Measurements from ENCODE around the gene CCSER1. TPM values are rescaled to one million over a fixed set of nuclear protein-coding genes. Genes with fewer than 3 reads are reported as not detected.
"Not testable (repeated sequence)": the region's sequence is repeated elsewhere in the genome, so short reads cannot be mapped to it uniquely, and the experiment has no call there.

The CCSER1 gene
- total RNA-seq, 1 donor from 2014 or later = 20.1 TPM

- Mint-ChIP-seq H3K4me3 (no peak overlapping the region), H3K36me3 (ENCODE audit: low read depth) (no peaks in the 10 kb centered on the region), H3K4me1 (no peaks in the 10 kb centered on the region), H3K9me3 (peaks cover 7% of the 10 kb centered on the region), H3K27ac (no peak overlapping the region), H3K27me3 (no peaks in the 10 kb centered on the region)
- intact Hi-C loops (cut with micrococcal nuclease) = no loop called here
- POLR2A ChIA-PET = no interaction called here
- ATAC-seq (ENCODE audit: low read depth) = no peak
- CTCF ChIA-PET = no interaction called here
- no peak for TF ChIP-seq CTCF (IDR thresholded peaks at IDR 0.05)
- no peak for DNase-seq
Observed at GRCh38 chr4:91454111-91454510, 1326.9 kb downstream of the CCSER1 start.

- CTCF ChIA-PET; DNase-seq; H3K4me3 Mint-ChIP-seq; POLR2A ChIA-PET; H3K27me3 Mint-ChIP-seq; H3K4me1 Mint-ChIP-seq; H3K36me3 Mint-ChIP-seq (ENCODE audit: low read depth); intact Hi-C loops (cut with micrococcal nuclease); ATAC-seq (ENCODE audit: low read depth); H3K27ac Mint-ChIP-seq: not testable (repeated sequence)
- H3K9me3 Mint-ChIP-seq = peaks cover 27% of the 10 kb centered on the region
Observed at GRCh38 chr4:91462566-91462965, 1335.4 kb downstream of the CCSER1 start.

GRCh38 chr4:91470671-91471070 lies 1343.5 kb downstream of the CCSER1 start:
- Mint-ChIP-seq H3K27me3 (no peaks in the 10 kb centered on the region), H3K9me3 (peaks cover 7% of the 10 kb centered on the region), H3K4me1 (no peaks in the 10 kb centered on the region), H3K4me3 (no peak overlapping the region), H3K27ac (no peak overlapping the region), H3K36me3 (ENCODE audit: low read depth) (no peaks in the 10 kb centered on the region)
- intact Hi-C loops (cut with micrococcal nuclease) = no loop called here
- DNase-seq = no peak
- ChIA-PET POLR2A (no interaction called here), CTCF (no interaction called here)
- no peak for ATAC-seq (ENCODE audit: low read depth)
- no peak for TF ChIP-seq CTCF (IDR thresholded peaks at IDR 0.05)

- CTCF ChIA-PET = no interaction called here
- H3K27ac Mint-ChIP-seq = no peak overlapping the region
- POLR2A ChIA-PET = interaction anchor here (0.7 kb wide), 1 partner anchor 19 kb away, joined by 4 read pairs; no protein-coding TSS in a partner anchor
- no peak for ATAC-seq (ENCODE audit: low read depth)
- peaks cover 9% of the 10 kb centered on the region for H3K9me3 Mint-ChIP-seq
- intact Hi-C loops (cut with micrococcal nuclease) = no loop called here
- no peaks in the 10 kb centered on the region for H3K27me3 Mint-ChIP-seq
- no peak overlapping the region for H3K4me3 Mint-ChIP-seq
- TF ChIP-seq CTCF (IDR thresholded peaks at IDR 0.05) = no peak
- no peak for DNase-seq
- no peaks in the 10 kb centered on the region for H3K4me1 Mint-ChIP-seq
- H3K36me3 Mint-ChIP-seq (ENCODE audit: low read depth) = no peaks in the 10 kb centered on the region
Observed at GRCh38 chr4:91471280-91471679, 1344.1 kb downstream of the CCSER1 start.

- no peaks in the 10 kb centered on the region for H3K36me3 Mint-ChIP-seq (ENCODE audit: low read depth)
- no peaks in the 10 kb centered on the region for H3K4me1 Mint-ChIP-seq
- H3K27me3 Mint-ChIP-seq = no peaks in the 10 kb centered on the region
- no peak for TF ChIP-seq CTCF (IDR thresholded peaks at IDR 0.05)
- no peak overlapping the region for H3K4me3 Mint-ChIP-seq
- DNase-seq = no peak
- ChIA-PET POLR2A (interaction anchor here (0.7 kb wide), 1 partner anchor 18 kb away, joined by 4 read pairs; no protein-coding TSS in a partner anchor), CTCF (no interaction called here)
- H3K9me3 Mint-ChIP-seq = peaks cover 8% of the 10 kb centered on the region
- intact Hi-C loops (cut with micrococcal nuclease) = no loop called here
- H3K27ac Mint-ChIP-seq = no peak overlapping the region
- no peak for ATAC-seq (ENCODE audit: low read depth)
Observed at GRCh38 chr4:91472046-91472445, 1344.9 kb downstream of the CCSER1 start.

- Mint-ChIP-seq H3K27me3 (no peaks in the 10 kb centered on the region), H3K4me3 (no peak overlapping the region), H3K4me1 (no peaks in the 10 kb centered on the region), H3K36me3 (ENCODE audit: low read depth) (no peaks in the 10 kb centered on the region), H3K9me3 (peaks cover 17% of the 10 kb centered on the region), H3K27ac (no peak overlapping the region)
- TF ChIP-seq CTCF (IDR thresholded peaks at IDR 0.05) = no peak
- DNase-seq (no peak), ATAC-seq (ENCODE audit: low read depth) (no peak)
- ChIA-PET CTCF (no interaction called here), POLR2A (no interaction called here)
- intact Hi-C loops (cut with micrococcal nuclease) = no loop called here
Observed at GRCh38 chr4:91485415-91485814, 1358.2 kb downstream of the CCSER1 start.
